Thyroid gland (tissue), 4 donors: Measurements from ENCODE around the gene CELSR2.

Experiments used
- POLR2A ChIP-seq, 2 donors: fragments of 450-650 bp; IDR thresholded peaks; one replicate each; pipeline ENCODE4 v1.6.1; 2017; ENCODE audit warnings: antibody characterized with exemption in 2 of 2, mild to moderate bottlenecking in 2 of 2, moderate library complexity in 1 of 2
- TF ChIP-seq, protein P1 (sequence below), 6 experiments: fragments of 200-600 bp in 3 of 6; fragments of 450-650 bp in 3 of 6; sonication (generic) in 3 of 6; IDR thresholded peaks; one replicate each; pipeline ENCODE4 v1.5.1; 2016 to 2019; ENCODE audit warnings: antibody characterized with exemption in 6 of 6, mild to moderate bottlenecking in 2 of 6, inconsistent platforms in 1 of 6, moderate library complexity in 1 of 6

GRCh38 chr1:109246141-109246551 is 3.2 kb upstream of the CELSR2 start:
- TF ChIP-seq, protein P1, sequence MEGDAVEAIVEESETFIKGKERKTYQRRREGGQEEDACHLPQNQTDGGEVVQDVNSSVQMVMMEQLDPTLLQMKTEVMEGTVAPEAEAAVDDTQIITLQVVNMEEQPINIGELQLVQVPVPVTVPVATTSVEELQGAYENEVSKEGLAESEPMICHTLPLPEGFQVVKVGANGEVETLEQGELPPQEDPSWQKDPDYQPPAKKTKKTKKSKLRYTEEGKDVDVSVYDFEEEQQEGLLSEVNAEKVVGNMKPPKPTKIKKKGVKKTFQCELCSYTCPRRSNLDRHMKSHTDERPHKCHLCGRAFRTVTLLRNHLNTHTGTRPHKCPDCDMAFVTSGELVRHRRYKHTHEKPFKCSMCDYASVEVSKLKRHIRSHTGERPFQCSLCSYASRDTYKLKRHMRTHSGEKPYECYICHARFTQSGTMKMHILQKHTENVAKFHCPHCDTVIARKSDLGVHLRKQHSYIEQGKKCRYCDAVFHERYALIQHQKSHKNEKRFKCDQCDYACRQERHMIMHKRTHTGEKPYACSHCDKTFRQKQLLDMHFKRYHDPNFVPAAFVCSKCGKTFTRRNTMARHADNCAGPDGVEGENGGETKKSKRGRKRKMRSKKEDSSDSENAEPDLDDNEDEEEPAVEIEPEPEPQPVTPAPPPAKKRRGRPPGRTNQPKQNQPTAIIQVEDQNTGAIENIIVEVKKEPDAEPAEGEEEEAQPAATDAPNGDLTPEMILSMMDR (IDR thresholded peaks at IDR 0.05) = no peak
- TF ChIP-seq POLR2A (IDR thresholded peaks at IDR 0.05) = no peak
